GM12892 (cell line): ENCODE data around the gene ZNF254.
A peak's percentile ranks its signal among the peaks of the same experiment; 100 is the strongest.

ENCODE experiments used
- POLR2A ChIP-seq: IDR thresholded peaks from 2 replicates; pipeline ENCODE4 v1.6.1; 2011; ENCODE audit warnings: low read depth, low read length, control low read depth
- TAF1 ChIP-seq: IDR thresholded peaks from 2 replicates; pipeline ENCODE4 v1.6.1; 2011; ENCODE audit warnings: low read depth, mild to moderate bottlenecking, control low read depth, low read length, borderline replicate concordance

GRCh38 chr19:24086974-24087595 lies at the start of gene ZNF254:
- TF ChIP-seq TAF1 (peak; percentile 62; the same call in 1 of the 2 replicates), POLR2A (peak; percentile 90)
